Mucosa of stomach (tissue), 1 donor: Measurements from ENCODE around the gene SLC41A3.

Experiments used
- H3K27me3 ChIP-seq: one replicate; pipeline ENCODE4 v1.7.0; 2013; ENCODE audit warnings: mild to moderate bottlenecking, low read length; ENCODE audit not compliant: control insufficient read depth, insufficient read depth
- H3K36me3 ChIP-seq: one replicate; pipeline ENCODE4 v1.7.0; 2013; ENCODE audit warnings: low read length; ENCODE audit not compliant: control insufficient read depth, insufficient read depth
- H3K4me1 ChIP-seq: one replicate; pipeline ENCODE4 v1.7.0; 2013; ENCODE audit warnings: mild to moderate bottlenecking, low read length; ENCODE audit not compliant: control insufficient read depth, insufficient read depth
- H3K4me3 ChIP-seq: one replicate; pipeline ENCODE4 v1.7.0; 2013; ENCODE audit warnings: low read length
- H3K9ac ChIP-seq: one replicate; pipeline ENCODE4 v1.7.0; 2013; ENCODE audit warnings: mild to moderate bottlenecking, low read length, moderate library complexity
- H3K9me3 ChIP-seq: one replicate; pipeline ENCODE4 v1.7.0; 2013; ENCODE audit warnings: mild to moderate bottlenecking, low read length, moderate library complexity; ENCODE audit not compliant: control insufficient read depth
- donor health status: Pancreatic carcinoma.

Gene SLC41A3

GRCh38 chr3:126117212-126117611 is 33.3 kb upstream of the SLC41A3 start:
- no peak overlapping the region for H3K4me3 ChIP-seq
- no peaks in the 10 kb centered on the region for H3K36me3 ChIP-seq
- no peaks in the 10 kb centered on the region for H3K9me3 ChIP-seq
- H3K9ac ChIP-seq = no peak overlapping the region
- H3K4me1 ChIP-seq = no peaks in the 10 kb centered on the region
- H3K27me3 ChIP-seq = no peaks in the 10 kb centered on the region

- Histone ChIP-seq H3K4me3 (no peak overlapping the region), H3K9ac (no peak overlapping the region), H3K36me3 (no peaks in the 10 kb centered on the region), H3K27me3 (no peaks in the 10 kb centered on the region), H3K4me1 (no peaks in the 10 kb centered on the region), H3K9me3 (no peaks in the 10 kb centered on the region)
Measured at GRCh38 chr3:126116526-126116925, 32.6 kb upstream of the SLC41A3 start.

- Histone ChIP-seq H3K27me3 (no peaks in the 10 kb centered on the region), H3K4me1 (no peaks in the 10 kb centered on the region), H3K9ac (no peak overlapping the region)
Measured at GRCh38 chr3:126114443-126115386, 30.8 kb upstream of the SLC41A3 start.

GRCh38 chr3:126113733-126114442 is 30.0 kb upstream of the SLC41A3 start:
- Histone ChIP-seq H3K27me3 (no peaks in the 10 kb centered on the region), H3K9me3 (no peaks in the 10 kb centered on the region), H3K4me1 (no peaks in the 10 kb centered on the region), H3K36me3 (no peaks in the 10 kb centered on the region), H3K4me3 (no peak overlapping the region), H3K9ac (no peak overlapping the region)

More at GRCh38 chr3:126114443-126115386, 30.8 kb upstream of the SLC41A3 start:
- H3K4me3 ChIP-seq = no peak overlapping the region
- no peaks in the 10 kb centered on the region for H3K9me3 ChIP-seq
- no peaks in the 10 kb centered on the region for H3K36me3 ChIP-seq

GRCh38 chr3:126113238-126113555 is 29.3 kb upstream of the SLC41A3 start:
- no peaks in the 10 kb centered on the region for H3K4me1 ChIP-seq
- no peaks in the 10 kb centered on the region for H3K9me3 ChIP-seq
- H3K4me3 ChIP-seq = no peak overlapping the region
- no peaks in the 10 kb centered on the region for H3K36me3 ChIP-seq
- no peak overlapping the region for H3K9ac ChIP-seq
- H3K27me3 ChIP-seq = no peaks in the 10 kb centered on the region

- Histone ChIP-seq H3K4me3 (no peak overlapping the region), H3K9ac (no peak overlapping the region), H3K27me3 (no peaks in the 10 kb centered on the region), H3K4me1 (no peaks in the 10 kb centered on the region), H3K36me3 (no peaks in the 10 kb centered on the region), H3K9me3 (no peaks in the 10 kb centered on the region)
Measured at GRCh38 chr3:126112531-126113237, 28.8 kb upstream of the SLC41A3 start.

- Histone ChIP-seq H3K36me3 (no peaks in the 10 kb centered on the region), H3K9ac (no peak overlapping the region)
Measured at GRCh38 chr3:126111566-126112475, 27.9 kb upstream of the SLC41A3 start.

GRCh38 chr3:126111126-126111551 is 27.2 kb upstream of the SLC41A3 start:
- Histone ChIP-seq H3K9me3 (no peaks in the 10 kb centered on the region), H3K9ac (no peak overlapping the region), H3K4me3 (no peak overlapping the region), H3K4me1 (no peaks in the 10 kb centered on the region), H3K27me3 (no peaks in the 10 kb centered on the region), H3K36me3 (no peaks in the 10 kb centered on the region)

More at GRCh38 chr3:126111566-126112475, 27.9 kb upstream of the SLC41A3 start:
- Histone ChIP-seq H3K4me1 (no peaks in the 10 kb centered on the region), H3K9me3 (no peaks in the 10 kb centered on the region), H3K27me3 (no peaks in the 10 kb centered on the region), H3K4me3 (no peak overlapping the region)

GRCh38 chr3:126110431-126111125 is 26.7 kb upstream of the SLC41A3 start:
- Histone ChIP-seq H3K36me3 (no peaks in the 10 kb centered on the region), H3K27me3 (no peaks in the 10 kb centered on the region), H3K9me3 (no peaks in the 10 kb centered on the region), H3K9ac (no peak overlapping the region), H3K4me1 (no peaks in the 10 kb centered on the region), H3K4me3 (no peak overlapping the region)

- H3K4me1 ChIP-seq = no peaks in the 10 kb centered on the region
- H3K36me3 ChIP-seq = no peaks in the 10 kb centered on the region
Measured at GRCh38 chr3:126109880-126110235, 25.9 kb upstream of the SLC41A3 start.

More at GRCh38 chr3:126109880-126110235, 25.9 kb upstream of the SLC41A3 start:
- Histone ChIP-seq H3K9ac (no peak overlapping the region), H3K9me3 (no peaks in the 10 kb centered on the region), H3K27me3 (no peaks in the 10 kb centered on the region), H3K4me3 (no peak overlapping the region)
